Measurements from ENCODE around the gene MRPL52.

GRCh38 chr14:22807432-22808087 lies 22.1 kb upstream of the MRPL52 start:
- no peak for TF ChIP-seq CTCF (IDR thresholded peaks at IDR 0.05; ENCODE audit: insufficient read depth, low read depth, low read length)
- TF ChIP-seq EZH2 (IDR thresholded peaks at IDR 0.05; ENCODE audit: insufficient read depth, low read length): no peak

All from astrocyte (in vitro differentiated cells and primary cell).